Neural cell (in vitro differentiated cells): ENCODE results near the gene OSBPL5. TPM values are rescaled to one million over a fixed set of nuclear protein-coding genes. Genes with fewer than 3 reads are reported as not detected.

Source experiments
- H2AFZ ChIP-seq: fragments of 200-600, 300-800 bp; sonication (generic), shearing (Covaris generic); 2 replicates; pipeline ENCODE4 v1.6.0; 2014; ENCODE audit warnings: low read depth, mild to moderate bottlenecking, antibody characterized with exemption, low read length, moderate library complexity
- H3F3A ChIP-seq: fragments of 200-600 bp; shearing (Covaris generic); 2 replicates; pipeline ENCODE4 v1.6.1; 2016; ENCODE audit warnings: mild to moderate bottlenecking, moderate library complexity, mixed read lengths, antibody characterized with exemption, low read length; ENCODE audit not compliant: insufficient read depth, poor library complexity, severe bottlenecking
- H3K27ac ChIP-seq: fragments of 200-600, 300-800 bp; sonication (generic), shearing (Covaris generic); 2 replicates; pipeline ENCODE4 v1.5.1; 2014; ENCODE audit warnings: mild to moderate bottlenecking, low read length, moderate library complexity
- H3K27me3 ChIP-seq: fragments of 300-800, 200-600 bp; sonication (generic), shearing (Covaris generic); 2 replicates; pipeline ENCODE4 v1.6.0; 2014; ENCODE audit warnings: mild to moderate bottlenecking, low read depth, low read length, moderate library complexity; ENCODE audit not compliant: insufficient read depth
- H3K36me3 ChIP-seq: fragments of 300-800, 200-600 bp; sonication (generic), shearing (Covaris generic); 2 replicates; pipeline ENCODE4 v1.5.1; 2014; ENCODE audit warnings: mild to moderate bottlenecking, antibody characterized with exemption, low read length, moderate library complexity; ENCODE audit not compliant: insufficient read depth
- H3K4me2 ChIP-seq: fragments of 300-800, 200-600 bp; sonication (generic), shearing (Covaris generic); 2 replicates; pipeline ENCODE4 v1.6.0; 2014; ENCODE audit warnings: mild to moderate bottlenecking, low read length
- H3K4me3 ChIP-seq: fragments of 300-800, 200-600 bp; sonication (generic), shearing (Covaris generic); 2 replicates; pipeline ENCODE4 v1.5.1; 2014; ENCODE audit warnings: mild to moderate bottlenecking, low read length, moderate library complexity
- H3K79me2 ChIP-seq: fragments of 200-600 bp; shearing (Covaris generic); replicated peaks from 2 replicates; pipeline ENCODE4 v1.6.0; 2014; ENCODE audit warnings: mild to moderate bottlenecking, low read length, moderate library complexity; ENCODE audit not compliant: insufficient read depth
- H3K9ac ChIP-seq: fragments of 300-800, 200-600 bp; sonication (generic), shearing (Covaris generic); 2 replicates; pipeline ENCODE4 v1.6.1; 2016; ENCODE audit warnings: mild to moderate bottlenecking, low read length, mixed read lengths
- H3K9me2 ChIP-seq: fragments of 200-600 bp; shearing (Covaris generic); 2 replicates; pipeline ENCODE4 v1.6.1; 2016; ENCODE audit warnings: mild to moderate bottlenecking, low read length, mixed read lengths; ENCODE audit not compliant: insufficient read depth
- H3K9me3 ChIP-seq: fragments of 200-600, 300-800 bp; sonication (generic), shearing (Covaris generic); 2 replicates; pipeline ENCODE4 v1.6.1; 2016; ENCODE audit warnings: mild to moderate bottlenecking, mixed run types, low read length, moderate library complexity, mixed read lengths
- H4K20me1 ChIP-seq: fragments of 200-600 bp; shearing (Covaris generic); 2 replicates; pipeline ENCODE4 v1.6.1; 2016; ENCODE audit warnings: mild to moderate bottlenecking, mixed run types; ENCODE audit not compliant: insufficient read depth
- EP300 ChIP-seq: fragments of 450-650 bp; conservative IDR thresholded peaks from 2 replicates; pipeline ENCODE4 v1.6.1; 2014; ENCODE audit warnings: antibody characterized with exemption, mild to moderate bottlenecking, moderate library complexity; ENCODE audit not compliant: poor library complexity, severe bottlenecking
- EZH2 ChIP-seq: fragments of 200-600, 300-800 bp; shearing (Covaris generic), sonication (generic); IDR thresholded peaks from 2 replicates; pipeline ENCODE4 v1.6.1; 2014; ENCODE audit warnings: antibody characterized with exemption, low read length, borderline replicate concordance, mild to moderate bottlenecking; ENCODE audit not compliant: insufficient read depth, poor library complexity, severe bottlenecking
- MXI1 ChIP-seq: fragments of 450-650 bp; conservative IDR thresholded peaks from 2 replicates; pipeline ENCODE4 v1.6.1; 2014; ENCODE audit warnings: antibody characterized with exemption, mild to moderate bottlenecking; ENCODE audit not compliant: poor library complexity, severe bottlenecking
- POLR2AphosphoS5 ChIP-seq: IDR thresholded peaks from 2 replicates; pipeline ENCODE4 v1.6.1; 2012
- RAD21 ChIP-seq: fragments of 450-650 bp; conservative IDR thresholded peaks from 2 replicates; pipeline ENCODE4 v1.6.1; 2014; ENCODE audit warnings: antibody characterized with exemption, mild to moderate bottlenecking, moderate library complexity
- SMC3 ChIP-seq: fragments of 450-650 bp; conservative IDR thresholded peaks from 2 replicates; pipeline ENCODE4 v1.6.1; 2014; ENCODE audit warnings: antibody characterized with exemption, mild to moderate bottlenecking, moderate library complexity; ENCODE audit not compliant: poor library complexity
- TAF1 ChIP-seq: IDR thresholded peaks from 2 replicates; pipeline ENCODE4 v1.6.1; 2012; ENCODE audit warnings: low read depth
- polyA plus RNA-seq: library from polyadenylated mRNA; depleted of rRNA; stranded (reverse); fragments of >200 nt; gene quantifications from 2 replicates; pipeline ENCODE4 v1.2.3, GENCODE V29; 2014
- TF ChIP-seq, protein P1 (sequence below): IDR thresholded peaks from 2 replicates; pipeline ENCODE4 v1.6.1; 2012; ENCODE audit warnings: borderline replicate concordance
- TF ChIP-seq, protein P2 (sequence below): fragments of 450-650 bp; IDR thresholded peaks from 2 replicates; pipeline ENCODE4 v1.5.1; 2014; ENCODE audit warnings: antibody characterized with exemption, mild to moderate bottlenecking, moderate library complexity; ENCODE audit not compliant: poor library complexity, severe bottlenecking

The OSBPL5 gene
- polyA plus RNA-seq, 1 donor from 2014 or later, result 49.1 TPM

DNA sequence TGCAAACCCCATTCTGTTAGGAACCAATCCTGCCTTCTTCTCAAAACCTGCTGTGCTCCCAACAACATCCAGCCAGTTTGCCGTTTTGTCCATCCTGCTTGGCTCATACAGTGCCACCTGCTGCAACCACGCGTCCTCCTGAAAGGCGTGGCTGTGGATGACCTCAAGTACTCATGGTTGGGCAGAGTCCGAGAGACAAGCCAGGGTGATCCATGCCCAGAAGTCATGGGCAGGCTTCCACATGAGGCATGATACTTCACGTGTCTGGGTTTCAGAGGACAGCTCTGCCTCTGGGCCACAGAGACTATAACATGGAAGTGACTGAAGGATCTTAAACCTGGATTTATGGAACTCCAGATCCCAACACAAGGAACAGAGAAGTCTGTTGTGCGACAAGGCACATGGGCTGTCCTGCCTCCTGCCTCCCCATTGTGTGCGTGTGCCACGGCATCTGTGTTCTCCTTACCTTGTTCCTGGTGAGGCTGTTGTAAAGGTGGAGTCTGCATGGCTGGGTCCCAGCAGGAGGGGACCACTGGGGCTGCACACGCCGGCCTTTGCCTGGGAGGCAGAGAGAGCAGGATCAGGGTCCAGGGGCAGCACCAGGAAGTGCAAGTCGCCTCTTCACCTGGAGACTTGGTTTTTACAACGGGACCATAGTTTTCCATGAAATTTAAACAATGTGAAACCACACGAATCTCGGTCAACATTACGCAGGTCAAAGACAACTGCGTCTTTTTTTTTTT lies 123.2 kb downstream of the OSBPL5 start:
- Histone ChIP-seq H3K9me2 (no peaks in the 10 kb centered on the region), H3K9ac (no peak overlapping the region), H3F3A (no peaks in the 10 kb centered on the region), H2AFZ (no peak overlapping the region), H3K27me3 (no peaks in the 10 kb centered on the region), H3K4me2 (no peak overlapping the region), H3K27ac (no peak overlapping the region), H4K20me1 (no peaks in the 10 kb centered on the region), H3K36me3 (no peaks in the 10 kb centered on the region), H3K4me3 (no peak overlapping the region), H3K79me2 (peaks cover 3% of the 10 kb centered on the region), H3K9me3 (no peaks in the 10 kb centered on the region)
- TF ChIP-seq, protein P1, sequence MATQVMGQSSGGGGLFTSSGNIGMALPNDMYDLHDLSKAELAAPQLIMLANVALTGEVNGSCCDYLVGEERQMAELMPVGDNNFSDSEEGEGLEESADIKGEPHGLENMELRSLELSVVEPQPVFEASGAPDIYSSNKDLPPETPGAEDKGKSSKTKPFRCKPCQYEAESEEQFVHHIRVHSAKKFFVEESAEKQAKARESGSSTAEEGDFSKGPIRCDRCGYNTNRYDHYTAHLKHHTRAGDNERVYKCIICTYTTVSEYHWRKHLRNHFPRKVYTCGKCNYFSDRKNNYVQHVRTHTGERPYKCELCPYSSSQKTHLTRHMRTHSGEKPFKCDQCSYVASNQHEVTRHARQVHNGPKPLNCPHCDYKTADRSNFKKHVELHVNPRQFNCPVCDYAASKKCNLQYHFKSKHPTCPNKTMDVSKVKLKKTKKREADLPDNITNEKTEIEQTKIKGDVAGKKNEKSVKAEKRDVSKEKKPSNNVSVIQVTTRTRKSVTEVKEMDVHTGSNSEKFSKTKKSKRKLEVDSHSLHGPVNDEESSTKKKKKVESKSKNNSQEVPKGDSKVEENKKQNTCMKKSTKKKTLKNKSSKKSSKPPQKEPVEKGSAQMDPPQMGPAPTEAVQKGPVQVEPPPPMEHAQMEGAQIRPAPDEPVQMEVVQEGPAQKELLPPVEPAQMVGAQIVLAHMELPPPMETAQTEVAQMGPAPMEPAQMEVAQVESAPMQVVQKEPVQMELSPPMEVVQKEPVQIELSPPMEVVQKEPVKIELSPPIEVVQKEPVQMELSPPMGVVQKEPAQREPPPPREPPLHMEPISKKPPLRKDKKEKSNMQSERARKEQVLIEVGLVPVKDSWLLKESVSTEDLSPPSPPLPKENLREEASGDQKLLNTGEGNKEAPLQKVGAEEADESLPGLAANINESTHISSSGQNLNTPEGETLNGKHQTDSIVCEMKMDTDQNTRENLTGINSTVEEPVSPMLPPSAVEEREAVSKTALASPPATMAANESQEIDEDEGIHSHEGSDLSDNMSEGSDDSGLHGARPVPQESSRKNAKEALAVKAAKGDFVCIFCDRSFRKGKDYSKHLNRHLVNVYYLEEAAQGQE, result no peak
- no peak for TF ChIP-seq POLR2AphosphoS5
- TF ChIP-seq MXI1, result no peak
- no peak for TF ChIP-seq RAD21
- TF ChIP-seq EZH2, result no peak
- TF ChIP-seq EP300, result no peak
- TF ChIP-seq SMC3, result no peak
- TF ChIP-seq TAF1, result no peak
- TF ChIP-seq, protein P2, sequence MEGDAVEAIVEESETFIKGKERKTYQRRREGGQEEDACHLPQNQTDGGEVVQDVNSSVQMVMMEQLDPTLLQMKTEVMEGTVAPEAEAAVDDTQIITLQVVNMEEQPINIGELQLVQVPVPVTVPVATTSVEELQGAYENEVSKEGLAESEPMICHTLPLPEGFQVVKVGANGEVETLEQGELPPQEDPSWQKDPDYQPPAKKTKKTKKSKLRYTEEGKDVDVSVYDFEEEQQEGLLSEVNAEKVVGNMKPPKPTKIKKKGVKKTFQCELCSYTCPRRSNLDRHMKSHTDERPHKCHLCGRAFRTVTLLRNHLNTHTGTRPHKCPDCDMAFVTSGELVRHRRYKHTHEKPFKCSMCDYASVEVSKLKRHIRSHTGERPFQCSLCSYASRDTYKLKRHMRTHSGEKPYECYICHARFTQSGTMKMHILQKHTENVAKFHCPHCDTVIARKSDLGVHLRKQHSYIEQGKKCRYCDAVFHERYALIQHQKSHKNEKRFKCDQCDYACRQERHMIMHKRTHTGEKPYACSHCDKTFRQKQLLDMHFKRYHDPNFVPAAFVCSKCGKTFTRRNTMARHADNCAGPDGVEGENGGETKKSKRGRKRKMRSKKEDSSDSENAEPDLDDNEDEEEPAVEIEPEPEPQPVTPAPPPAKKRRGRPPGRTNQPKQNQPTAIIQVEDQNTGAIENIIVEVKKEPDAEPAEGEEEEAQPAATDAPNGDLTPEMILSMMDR, result no peak

DNA sequence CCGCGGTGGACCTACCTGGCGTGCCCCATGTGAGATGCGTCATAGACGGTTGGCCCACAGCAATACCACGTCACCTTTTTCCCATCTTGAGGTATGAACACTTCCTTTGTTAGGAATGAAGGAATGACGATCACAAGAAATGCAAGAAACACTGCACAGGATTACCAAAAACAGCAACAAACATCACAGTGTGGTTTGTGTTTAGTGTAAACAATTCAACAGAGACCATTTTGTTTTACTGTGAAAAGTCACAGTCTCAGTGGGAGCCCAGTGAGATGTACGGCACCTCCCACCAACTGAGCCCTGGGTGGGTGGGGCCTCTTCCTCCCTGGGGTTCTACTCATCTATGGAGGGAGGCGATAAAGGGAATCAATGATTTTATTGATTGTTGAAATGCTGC lies 124.2 kb downstream of the OSBPL5 start:
- Histone ChIP-seq H3K9me2 (no peaks in the 10 kb centered on the region), H3K4me2 (no peak overlapping the region), H3K9me3 (no peaks in the 10 kb centered on the region), H4K20me1 (no peaks in the 10 kb centered on the region), H3F3A (no peaks in the 10 kb centered on the region), H3K36me3 (no peaks in the 10 kb centered on the region), H3K79me2 (no peaks in the 10 kb centered on the region), H3K9ac (no peak overlapping the region), H3K4me3 (no peak overlapping the region), H2AFZ (no peak overlapping the region), H3K27ac (no peak overlapping the region), H3K27me3 (no peaks in the 10 kb centered on the region)
- TF ChIP-seq, protein P1, result no peak
- TF ChIP-seq POLR2AphosphoS5, result no peak
- TF ChIP-seq SMC3, result no peak
